NCI-H1436 (cell line): ENCODE measurements around the gene HEMK1.

Experiments used
- DNase-seq: peaks from one replicate; lab custom pipeline; 2025; lab: John Stamatoyannopoulos, UW

The HEMK1 gene

GRCh38 chr3:50573566-50574443, 4.5 kb downstream of the HEMK1 start:
- no peak for DNase-seq

GRCh38 chr3:50574444-50574831, 5.1 kb downstream of the HEMK1 start:
- DNase-seq = no peak

- DNase-seq = no peak
These were observed 6.0 kb downstream of the HEMK1 start for GRCh38 chr3:50575372-50575771.

- DNase-seq = no peak
These were observed 8.0 kb downstream of the HEMK1 start for GRCh38 chr3:50577348-50577747.

- no peak for DNase-seq
These were observed 11.5 kb downstream of the HEMK1 start for GRCh38 chr3:50580683-50581458.

GRCh38 chr3:50581459-50581842, 12.1 kb downstream of the HEMK1 start:
- no peak for DNase-seq

- DNase-seq = no peak
These were observed 12.8 kb downstream of the HEMK1 start for GRCh38 chr3:50582083-50582482.

GRCh38 chr3:50583897-50584296, 14.6 kb downstream of the HEMK1 start:
- DNase-seq = no peak

- no peak for DNase-seq
These were observed 15.1 kb downstream of the HEMK1 start for GRCh38 chr3:50584391-50584790.

GRCh38 chr3:50585919-50586762, 16.8 kb downstream of the HEMK1 start:
- no peak for DNase-seq

GRCh38 chr3:50586763-50587070, 17.4 kb downstream of the HEMK1 start:
- no peak for DNase-seq

- no peak for DNase-seq
These were observed 18.1 kb downstream of the HEMK1 start for GRCh38 chr3:50587373-50587772.

- no peak for DNase-seq
These were observed 18.8 kb downstream of the HEMK1 start for GRCh38 chr3:50587806-50588758.

GRCh38 chr3:50588759-50589433, 19.6 kb downstream of the HEMK1 start:
- no peak for DNase-seq

- no peak for DNase-seq
These were observed 21.9 kb downstream of the HEMK1 start for GRCh38 chr3:50591196-50591741.

- DNase-seq = no peak
These were observed 23.2 kb downstream of the HEMK1 start for GRCh38 chr3:50592568-50592967.

- no peak for DNase-seq
These were observed 25.0 kb downstream of the HEMK1 start for GRCh38 chr3:50594253-50594785.

- no peak for DNase-seq
These were observed 29.9 kb downstream of the HEMK1 start for GRCh38 chr3:50599115-50599715.

GRCh38 chr3:50599716-50600118, 30.4 kb downstream of the HEMK1 start:
- no peak for DNase-seq
